ENCODE data around the gene RALB. TPM values are rescaled to one million over a fixed set of nuclear protein-coding genes. Genes with fewer than 3 reads are reported as not detected.

Gene RALB
- total RNA-seq, 2 donors from 2014 or later: 92.6 to 132 TPM

DNA sequence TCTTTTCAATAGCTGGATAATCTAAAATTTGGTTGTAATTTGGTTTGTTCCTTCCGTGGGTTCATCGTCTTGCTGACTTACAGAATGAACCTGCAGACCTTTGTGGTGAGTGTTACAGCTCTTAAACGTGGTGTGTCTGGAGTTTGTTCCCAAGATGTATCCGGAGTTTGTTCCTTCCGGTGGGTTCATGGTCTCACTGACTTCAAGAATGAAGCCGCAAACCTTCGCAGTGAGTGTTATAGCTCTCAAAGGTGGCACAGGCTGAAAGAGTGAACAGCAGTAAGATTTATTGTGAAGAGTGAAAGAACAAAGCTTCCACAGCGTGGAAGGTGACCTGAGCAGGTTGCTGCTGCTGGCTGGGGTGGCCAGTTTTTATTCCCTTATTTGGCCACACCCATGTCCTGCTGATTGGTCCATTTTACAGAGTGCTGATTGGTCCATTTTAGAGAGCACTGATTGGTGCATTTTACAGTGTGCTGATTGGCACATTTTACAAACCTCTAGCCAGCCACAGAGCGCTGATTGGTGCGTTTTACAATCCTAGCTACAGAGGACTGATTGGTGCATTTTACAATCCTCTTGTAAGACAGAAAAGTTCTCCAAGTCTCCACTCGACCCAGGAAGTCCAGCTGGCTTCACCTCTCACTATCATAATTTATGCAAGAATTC lies 16.6 kb downstream of the RALB start:
- TF ChIP-seq, protein P1, sequence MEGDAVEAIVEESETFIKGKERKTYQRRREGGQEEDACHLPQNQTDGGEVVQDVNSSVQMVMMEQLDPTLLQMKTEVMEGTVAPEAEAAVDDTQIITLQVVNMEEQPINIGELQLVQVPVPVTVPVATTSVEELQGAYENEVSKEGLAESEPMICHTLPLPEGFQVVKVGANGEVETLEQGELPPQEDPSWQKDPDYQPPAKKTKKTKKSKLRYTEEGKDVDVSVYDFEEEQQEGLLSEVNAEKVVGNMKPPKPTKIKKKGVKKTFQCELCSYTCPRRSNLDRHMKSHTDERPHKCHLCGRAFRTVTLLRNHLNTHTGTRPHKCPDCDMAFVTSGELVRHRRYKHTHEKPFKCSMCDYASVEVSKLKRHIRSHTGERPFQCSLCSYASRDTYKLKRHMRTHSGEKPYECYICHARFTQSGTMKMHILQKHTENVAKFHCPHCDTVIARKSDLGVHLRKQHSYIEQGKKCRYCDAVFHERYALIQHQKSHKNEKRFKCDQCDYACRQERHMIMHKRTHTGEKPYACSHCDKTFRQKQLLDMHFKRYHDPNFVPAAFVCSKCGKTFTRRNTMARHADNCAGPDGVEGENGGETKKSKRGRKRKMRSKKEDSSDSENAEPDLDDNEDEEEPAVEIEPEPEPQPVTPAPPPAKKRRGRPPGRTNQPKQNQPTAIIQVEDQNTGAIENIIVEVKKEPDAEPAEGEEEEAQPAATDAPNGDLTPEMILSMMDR (IDR thresholded peaks at IDR 0.05): no peak
- TF ChIP-seq POLR2A (IDR thresholded peaks at IDR 0.05): no peak
- no peak for TF ChIP-seq POLR2AphosphoS5 (IDR thresholded peaks at IDR 0.05)
- 92% methylated on average over 11 of the region's 11 CpGs for WGBS
- no peak for DNase-seq (ENCODE audit: low spot score)
- Histone ChIP-seq H3K36me3 (no peaks in the 10 kb centered on the region), H3K4me1 (replicated peaks) (no peaks in the 10 kb centered on the region), H3K4me3 (no peak overlapping the region), H3K9me3 (no peaks in the 10 kb centered on the region), H3K27me3 (replicated peaks; ENCODE audit: insufficient read depth) (no peaks in the 10 kb centered on the region), H3K27ac (no peak overlapping the region)
- intact Hi-C loops (cut with DNase I): no loop called here

DNA sequence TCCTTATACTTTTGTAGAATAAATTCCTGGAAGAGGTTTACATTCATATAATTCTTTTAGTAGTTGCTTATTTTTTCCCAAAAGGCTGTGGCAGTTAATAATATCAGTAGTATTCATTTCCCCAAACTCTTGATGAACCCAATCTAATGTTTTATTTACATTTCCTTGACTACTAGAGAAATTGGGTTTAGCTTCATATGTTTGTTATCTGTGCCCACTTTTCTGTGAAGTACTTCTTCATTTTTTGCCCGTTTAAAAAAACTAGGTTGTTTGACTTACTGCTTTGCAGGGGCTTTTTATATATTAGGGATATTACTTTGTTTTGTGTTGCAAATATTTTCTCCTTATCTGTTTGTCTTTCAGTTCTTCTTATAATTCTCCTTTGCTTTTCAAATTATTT lies 17.2 kb downstream of the RALB start:
- H3K27ac ChIP-seq: no peak overlapping the region
- 74% methylated on average over 1 of the region's 1 CpG for WGBS

DNA sequence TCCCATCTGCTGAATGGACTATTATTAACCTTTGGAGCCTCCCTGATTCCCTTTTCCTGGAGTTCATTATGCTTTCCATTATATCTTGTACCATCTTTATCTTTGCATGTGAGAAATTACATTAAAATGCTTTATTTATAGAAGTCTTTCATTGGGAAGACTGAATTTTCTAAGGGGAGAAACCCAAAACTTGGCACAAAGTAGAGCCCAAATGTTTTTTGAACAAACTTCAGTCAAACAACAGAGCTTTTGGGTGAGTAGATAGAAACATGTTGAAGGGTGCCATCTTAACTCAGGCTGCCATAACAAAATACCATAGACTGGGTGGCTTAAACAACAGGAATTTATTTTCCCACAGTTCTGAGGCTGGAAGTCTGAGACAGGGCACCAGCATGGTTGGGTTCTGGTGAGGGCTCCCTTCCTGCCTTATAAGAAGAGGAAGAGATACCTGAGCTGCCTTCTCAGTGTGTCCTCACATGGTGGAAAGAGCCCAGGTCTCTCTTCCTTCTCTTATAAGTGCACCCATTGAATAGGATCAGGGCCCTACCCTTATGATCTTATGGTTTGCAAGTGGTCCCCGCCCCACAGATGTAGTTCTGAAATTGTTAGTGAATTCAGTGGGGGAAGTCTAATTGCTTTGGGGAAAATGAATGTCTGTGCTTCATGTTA lies 19.2 kb downstream of the RALB start:
- intact Hi-C loops (cut with DNase I): no loop called here
- WGBS: 100% methylated on average over 1 of the region's 1 CpG
- no peak overlapping the region for H3K27ac ChIP-seq
- H3K9me3 ChIP-seq: no peaks in the 10 kb centered on the region
- DNase-seq (ENCODE audit: low spot score): no peak
- TF ChIP-seq POLR2A (IDR thresholded peaks at IDR 0.05): no peak
- TF ChIP-seq, protein P1 (IDR thresholded peaks at IDR 0.05): no peak
- TF ChIP-seq POLR2AphosphoS5 (IDR thresholded peaks at IDR 0.05): no peak
- H3K4me3 ChIP-seq: no peak overlapping the region
- H3K36me3 ChIP-seq: no peaks in the 10 kb centered on the region
- H3K4me1 ChIP-seq (replicated peaks): no peaks in the 10 kb centered on the region
- no peaks in the 10 kb centered on the region for H3K27me3 ChIP-seq (replicated peaks; ENCODE audit: insufficient read depth)

More for the DNA sequence above, 17.2 kb downstream of the RALB start:
- Histone ChIP-seq H3K27me3 (replicated peaks; ENCODE audit: insufficient read depth) (no peaks in the 10 kb centered on the region), H3K4me1 (replicated peaks) (no peaks in the 10 kb centered on the region), H3K36me3 (no peaks in the 10 kb centered on the region), H3K9me3 (no peaks in the 10 kb centered on the region), H3K4me3 (no peak overlapping the region)
- no peak for DNase-seq (ENCODE audit: low spot score)
- TF ChIP-seq, protein P1 (IDR thresholded peaks at IDR 0.05): no peak
- TF ChIP-seq POLR2AphosphoS5 (IDR thresholded peaks at IDR 0.05) (no peak), POLR2A (IDR thresholded peaks at IDR 0.05) (no peak)
- intact Hi-C loops (cut with DNase I): no loop called here

DNA sequence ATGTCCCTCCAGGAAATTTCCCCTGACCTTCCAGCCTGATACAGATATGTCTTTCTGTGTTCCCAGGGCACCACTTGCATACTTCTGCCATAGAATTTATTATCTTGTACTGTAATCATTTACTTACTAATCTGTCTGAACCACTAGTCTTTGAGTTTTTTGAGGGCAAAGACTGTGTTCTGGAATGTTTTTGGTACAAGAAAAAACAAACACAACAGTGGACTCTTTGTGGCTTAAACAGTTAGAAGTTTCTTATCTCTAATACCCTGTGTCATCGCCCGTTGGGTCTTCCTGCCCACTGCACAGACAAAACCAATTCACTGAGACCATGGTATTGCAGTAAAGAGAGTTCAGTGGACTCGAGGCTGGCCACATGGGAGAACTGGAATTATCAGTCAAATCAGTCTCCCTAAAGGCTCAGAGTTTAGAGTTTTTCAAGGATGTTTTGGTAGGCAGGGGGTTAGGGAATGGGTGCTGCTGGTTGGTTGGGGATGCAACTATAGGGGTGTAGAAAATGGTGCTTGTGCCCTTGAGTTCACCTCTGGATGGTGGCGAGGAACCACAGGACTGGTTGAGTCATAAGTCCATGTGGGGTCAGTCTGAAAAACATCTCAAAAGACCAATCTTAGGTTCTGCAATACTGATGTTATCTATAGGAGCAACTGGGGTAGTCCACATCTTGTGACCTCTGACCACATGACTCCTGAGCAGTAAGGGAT lies 20.3 kb downstream of the RALB start:
- Histone ChIP-seq H3K36me3 (no peaks in the 10 kb centered on the region), H3K27me3 (replicated peaks; ENCODE audit: insufficient read depth) (no peaks in the 10 kb centered on the region), H3K4me1 (replicated peaks) (no peaks in the 10 kb centered on the region), H3K27ac (no peak overlapping the region), H3K9me3 (no peaks in the 10 kb centered on the region), H3K4me3 (no peak overlapping the region)
- DNase-seq (ENCODE audit: low spot score): no peak
- WGBS: 87% methylated on average over 4 of the region's 4 CpGs
- intact Hi-C loops (cut with DNase I): no loop called here
- TF ChIP-seq, protein P1 (IDR thresholded peaks at IDR 0.05): no peak
- TF ChIP-seq POLR2AphosphoS5 (IDR thresholded peaks at IDR 0.05) (no peak), POLR2A (IDR thresholded peaks at IDR 0.05) (no peak)

Data from prostate gland (tissue), 2 donors.